Neural cell (in vitro differentiated cells): ENCODE measurements around the gene MED26. TPM values are rescaled to one million over a fixed set of nuclear protein-coding genes. Genes with fewer than 3 reads are reported as not detected.
A peak's percentile ranks its signal among the peaks of the same experiment; 100 is the strongest.

Experiments used
- H2AFZ ChIP-seq: fragments of 200-600, 300-800 bp; sonication (generic), shearing (Covaris generic); 2 replicates; pipeline ENCODE4 v1.6.0; 2014; ENCODE audit warnings: low read depth, mild to moderate bottlenecking, antibody characterized with exemption, low read length, moderate library complexity
- H3F3A ChIP-seq: fragments of 200-600 bp; shearing (Covaris generic); 2 replicates; pipeline ENCODE4 v1.6.1; 2016; ENCODE audit warnings: mild to moderate bottlenecking, moderate library complexity, mixed read lengths, antibody characterized with exemption, low read length; ENCODE audit not compliant: insufficient read depth, poor library complexity, severe bottlenecking
- H3K27ac ChIP-seq: fragments of 200-600, 300-800 bp; sonication (generic), shearing (Covaris generic); 2 replicates; pipeline ENCODE4 v1.5.1; 2014; ENCODE audit warnings: mild to moderate bottlenecking, low read length, moderate library complexity
- H3K27me3 ChIP-seq: fragments of 300-800, 200-600 bp; sonication (generic), shearing (Covaris generic); 2 replicates; pipeline ENCODE4 v1.6.0; 2014; ENCODE audit warnings: mild to moderate bottlenecking, low read depth, low read length, moderate library complexity; ENCODE audit not compliant: insufficient read depth
- H3K36me3 ChIP-seq: fragments of 300-800, 200-600 bp; sonication (generic), shearing (Covaris generic); 2 replicates; pipeline ENCODE4 v1.5.1; 2014; ENCODE audit warnings: mild to moderate bottlenecking, antibody characterized with exemption, low read length, moderate library complexity; ENCODE audit not compliant: insufficient read depth
- H3K4me2 ChIP-seq: fragments of 300-800, 200-600 bp; sonication (generic), shearing (Covaris generic); 2 replicates; pipeline ENCODE4 v1.6.0; 2014; ENCODE audit warnings: mild to moderate bottlenecking, low read length
- H3K4me3 ChIP-seq: fragments of 300-800, 200-600 bp; sonication (generic), shearing (Covaris generic); 2 replicates; pipeline ENCODE4 v1.5.1; 2014; ENCODE audit warnings: mild to moderate bottlenecking, low read length, moderate library complexity
- H3K79me2 ChIP-seq: fragments of 200-600 bp; shearing (Covaris generic); replicated peaks from 2 replicates; pipeline ENCODE4 v1.6.0; 2014; ENCODE audit warnings: mild to moderate bottlenecking, low read length, moderate library complexity; ENCODE audit not compliant: insufficient read depth
- H3K9ac ChIP-seq: fragments of 300-800, 200-600 bp; sonication (generic), shearing (Covaris generic); 2 replicates; pipeline ENCODE4 v1.6.1; 2016; ENCODE audit warnings: mild to moderate bottlenecking, low read length, mixed read lengths
- H3K9me2 ChIP-seq: fragments of 200-600 bp; shearing (Covaris generic); 2 replicates; pipeline ENCODE4 v1.6.1; 2016; ENCODE audit warnings: mild to moderate bottlenecking, low read length, mixed read lengths; ENCODE audit not compliant: insufficient read depth
- H3K9me3 ChIP-seq: fragments of 200-600, 300-800 bp; sonication (generic), shearing (Covaris generic); 2 replicates; pipeline ENCODE4 v1.6.1; 2016; ENCODE audit warnings: mild to moderate bottlenecking, mixed run types, low read length, moderate library complexity, mixed read lengths
- H4K20me1 ChIP-seq: fragments of 200-600 bp; shearing (Covaris generic); 2 replicates; pipeline ENCODE4 v1.6.1; 2016; ENCODE audit warnings: mild to moderate bottlenecking, mixed run types; ENCODE audit not compliant: insufficient read depth
- EP300 ChIP-seq: fragments of 450-650 bp; conservative IDR thresholded peaks from 2 replicates; pipeline ENCODE4 v1.6.1; 2014; ENCODE audit warnings: antibody characterized with exemption, mild to moderate bottlenecking, moderate library complexity; ENCODE audit not compliant: poor library complexity, severe bottlenecking
- EZH2 ChIP-seq: fragments of 200-600, 300-800 bp; shearing (Covaris generic), sonication (generic); IDR thresholded peaks from 2 replicates; pipeline ENCODE4 v1.6.1; 2014; ENCODE audit warnings: antibody characterized with exemption, low read length, borderline replicate concordance, mild to moderate bottlenecking; ENCODE audit not compliant: insufficient read depth, poor library complexity, severe bottlenecking
- MXI1 ChIP-seq: fragments of 450-650 bp; conservative IDR thresholded peaks from 2 replicates; pipeline ENCODE4 v1.6.1; 2014; ENCODE audit warnings: antibody characterized with exemption, mild to moderate bottlenecking; ENCODE audit not compliant: poor library complexity, severe bottlenecking
- POLR2AphosphoS5 ChIP-seq: IDR thresholded peaks from 2 replicates; pipeline ENCODE4 v1.6.1; 2012
- RAD21 ChIP-seq: fragments of 450-650 bp; conservative IDR thresholded peaks from 2 replicates; pipeline ENCODE4 v1.6.1; 2014; ENCODE audit warnings: antibody characterized with exemption, mild to moderate bottlenecking, moderate library complexity
- SMC3 ChIP-seq: fragments of 450-650 bp; conservative IDR thresholded peaks from 2 replicates; pipeline ENCODE4 v1.6.1; 2014; ENCODE audit warnings: antibody characterized with exemption, mild to moderate bottlenecking, moderate library complexity; ENCODE audit not compliant: poor library complexity
- TAF1 ChIP-seq: IDR thresholded peaks from 2 replicates; pipeline ENCODE4 v1.6.1; 2012; ENCODE audit warnings: low read depth
- polyA plus RNA-seq: library from polyadenylated mRNA; depleted of rRNA; stranded (reverse); fragments of >200 nt; gene quantifications from 2 replicates; pipeline ENCODE4 v1.2.3, GENCODE V29; 2014
- TF ChIP-seq, protein P1 (sequence below): IDR thresholded peaks from 2 replicates; pipeline ENCODE4 v1.6.1; 2012; ENCODE audit warnings: borderline replicate concordance
- TF ChIP-seq, protein P2 (sequence below): fragments of 450-650 bp; IDR thresholded peaks from 2 replicates; pipeline ENCODE4 v1.5.1; 2014; ENCODE audit warnings: antibody characterized with exemption, mild to moderate bottlenecking, moderate library complexity; ENCODE audit not compliant: poor library complexity, severe bottlenecking

MED26 gene
- polyA plus RNA-seq, 1 donor from 2014 or later = 4.2 TPM

DNA sequence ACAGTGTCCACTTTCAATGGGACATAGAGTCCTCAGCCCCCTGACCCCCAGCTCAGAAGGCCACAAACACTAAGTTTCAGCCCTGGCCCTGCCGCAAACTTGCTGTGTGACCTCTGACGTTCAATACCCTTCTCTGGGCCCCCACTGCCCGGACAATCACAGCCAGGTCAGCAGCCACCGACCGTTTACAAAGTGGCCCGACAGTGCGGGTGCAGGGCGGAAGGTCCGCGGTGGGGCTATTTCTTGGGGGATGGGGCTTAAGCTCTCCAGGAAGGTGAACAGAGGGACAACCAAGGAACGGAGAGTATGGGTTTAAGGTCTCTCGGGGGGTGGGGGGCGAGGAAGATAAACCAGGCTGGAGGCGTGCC is 31.4 kb upstream of the MED26 start:
- peak overlapping the region; percentile 93 for H3K4me3 ChIP-seq
- H3K9me3 ChIP-seq = no peaks in the 10 kb centered on the region
- H4K20me1 ChIP-seq = no peaks in the 10 kb centered on the region
- H3K9me2 ChIP-seq = no peaks in the 10 kb centered on the region
- H3K27ac ChIP-seq = peak overlapping the region; percentile 97
- H3K9ac ChIP-seq = peak overlapping the region; percentile 93
- no peaks in the 10 kb centered on the region for H3F3A ChIP-seq
- H2AFZ ChIP-seq = peak overlapping the region; percentile 95
- peaks cover 19% of the 10 kb centered on the region for H3K79me2 ChIP-seq
- peaks cover 12% of the 10 kb centered on the region for H3K27me3 ChIP-seq
- no peak for TF ChIP-seq EZH2
- peak; percentile 30 for TF ChIP-seq TAF1
- TF ChIP-seq SMC3 = no peak
- peak overlapping the region; percentile 98 for H3K4me2 ChIP-seq
- no peaks in the 10 kb centered on the region for H3K36me3 ChIP-seq

DNA sequence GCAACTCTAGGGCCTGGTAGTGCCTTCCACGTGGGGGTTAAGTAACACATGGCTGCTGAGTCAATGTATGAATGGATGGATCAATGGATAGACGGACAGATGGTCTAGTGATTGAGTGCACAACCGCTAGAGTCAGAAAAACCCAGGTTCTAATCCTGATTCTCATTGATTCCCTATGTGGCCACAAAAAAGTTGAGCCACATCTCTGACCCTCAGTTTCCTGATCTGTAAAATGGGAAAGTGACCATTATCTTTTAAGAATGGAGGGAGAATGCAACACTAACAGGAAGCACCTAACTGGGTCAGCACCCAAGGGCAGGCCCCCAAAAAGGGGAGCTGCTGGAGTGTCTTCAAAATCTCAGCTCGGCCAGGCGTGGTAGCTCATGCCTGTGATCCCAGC is 29.4 kb upstream of the MED26 start:
- H3K79me2 ChIP-seq = peaks cover 19% of the 10 kb centered on the region
- no peak overlapping the region for H3K27ac ChIP-seq
- H3K4me3 ChIP-seq = no peak overlapping the region
- H3K27me3 ChIP-seq = peaks cover 12% of the 10 kb centered on the region
- no peaks in the 10 kb centered on the region for H3K9me3 ChIP-seq
- H3F3A ChIP-seq = no peaks in the 10 kb centered on the region
- TF ChIP-seq SMC3 (no peak), MXI1 (no peak), RAD21 (no peak), POLR2AphosphoS5 (no peak), EZH2 (no peak), EP300 (no peak), TAF1 (no peak)
- TF ChIP-seq, protein P1, sequence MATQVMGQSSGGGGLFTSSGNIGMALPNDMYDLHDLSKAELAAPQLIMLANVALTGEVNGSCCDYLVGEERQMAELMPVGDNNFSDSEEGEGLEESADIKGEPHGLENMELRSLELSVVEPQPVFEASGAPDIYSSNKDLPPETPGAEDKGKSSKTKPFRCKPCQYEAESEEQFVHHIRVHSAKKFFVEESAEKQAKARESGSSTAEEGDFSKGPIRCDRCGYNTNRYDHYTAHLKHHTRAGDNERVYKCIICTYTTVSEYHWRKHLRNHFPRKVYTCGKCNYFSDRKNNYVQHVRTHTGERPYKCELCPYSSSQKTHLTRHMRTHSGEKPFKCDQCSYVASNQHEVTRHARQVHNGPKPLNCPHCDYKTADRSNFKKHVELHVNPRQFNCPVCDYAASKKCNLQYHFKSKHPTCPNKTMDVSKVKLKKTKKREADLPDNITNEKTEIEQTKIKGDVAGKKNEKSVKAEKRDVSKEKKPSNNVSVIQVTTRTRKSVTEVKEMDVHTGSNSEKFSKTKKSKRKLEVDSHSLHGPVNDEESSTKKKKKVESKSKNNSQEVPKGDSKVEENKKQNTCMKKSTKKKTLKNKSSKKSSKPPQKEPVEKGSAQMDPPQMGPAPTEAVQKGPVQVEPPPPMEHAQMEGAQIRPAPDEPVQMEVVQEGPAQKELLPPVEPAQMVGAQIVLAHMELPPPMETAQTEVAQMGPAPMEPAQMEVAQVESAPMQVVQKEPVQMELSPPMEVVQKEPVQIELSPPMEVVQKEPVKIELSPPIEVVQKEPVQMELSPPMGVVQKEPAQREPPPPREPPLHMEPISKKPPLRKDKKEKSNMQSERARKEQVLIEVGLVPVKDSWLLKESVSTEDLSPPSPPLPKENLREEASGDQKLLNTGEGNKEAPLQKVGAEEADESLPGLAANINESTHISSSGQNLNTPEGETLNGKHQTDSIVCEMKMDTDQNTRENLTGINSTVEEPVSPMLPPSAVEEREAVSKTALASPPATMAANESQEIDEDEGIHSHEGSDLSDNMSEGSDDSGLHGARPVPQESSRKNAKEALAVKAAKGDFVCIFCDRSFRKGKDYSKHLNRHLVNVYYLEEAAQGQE = no peak
- no peak overlapping the region for H2AFZ ChIP-seq
- no peaks in the 10 kb centered on the region for H3K36me3 ChIP-seq
- H3K9me2 ChIP-seq = no peaks in the 10 kb centered on the region
- no peak overlapping the region for H3K9ac ChIP-seq
- no peak overlapping the region for H3K4me2 ChIP-seq
- no peaks in the 10 kb centered on the region for H4K20me1 ChIP-seq

DNA sequence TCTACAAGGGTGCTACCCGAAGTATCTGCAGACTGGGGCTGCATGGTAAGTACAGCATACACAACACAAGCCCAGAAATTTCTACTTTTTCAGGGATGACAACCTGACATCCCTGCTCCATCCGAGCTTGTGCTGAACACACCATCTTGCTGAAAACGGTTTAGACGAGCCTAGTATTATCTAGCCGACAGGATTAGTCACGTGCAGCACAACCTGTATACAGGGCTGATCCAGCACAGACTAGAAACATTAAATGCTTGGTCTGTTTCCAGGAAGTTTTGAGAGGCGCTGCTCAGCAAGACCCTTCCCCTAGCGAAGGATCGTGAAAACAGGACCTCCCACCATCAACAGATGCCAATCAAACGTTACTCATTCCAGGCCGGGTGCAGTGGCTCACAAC is 27.7 kb upstream of the MED26 start:
- Histone ChIP-seq H3K27ac (no peak overlapping the region), H3K36me3 (no peaks in the 10 kb centered on the region), H3K79me2 (peaks cover 19% of the 10 kb centered on the region), H3F3A (no peaks in the 10 kb centered on the region), H3K27me3 (peaks cover 3% of the 10 kb centered on the region), H3K9ac (no peak overlapping the region), H4K20me1 (no peaks in the 10 kb centered on the region), H3K4me2 (no peak overlapping the region), H3K9me2 (no peaks in the 10 kb centered on the region), H2AFZ (no peak overlapping the region), H3K9me3 (no peaks in the 10 kb centered on the region), H3K4me3 (no peak overlapping the region)
- TF ChIP-seq RAD21 (no peak), POLR2AphosphoS5 (no peak), TAF1 (no peak), MXI1 (no peak), SMC3 (no peak), EZH2 (no peak), EP300 (no peak)
- TF ChIP-seq, protein P2, sequence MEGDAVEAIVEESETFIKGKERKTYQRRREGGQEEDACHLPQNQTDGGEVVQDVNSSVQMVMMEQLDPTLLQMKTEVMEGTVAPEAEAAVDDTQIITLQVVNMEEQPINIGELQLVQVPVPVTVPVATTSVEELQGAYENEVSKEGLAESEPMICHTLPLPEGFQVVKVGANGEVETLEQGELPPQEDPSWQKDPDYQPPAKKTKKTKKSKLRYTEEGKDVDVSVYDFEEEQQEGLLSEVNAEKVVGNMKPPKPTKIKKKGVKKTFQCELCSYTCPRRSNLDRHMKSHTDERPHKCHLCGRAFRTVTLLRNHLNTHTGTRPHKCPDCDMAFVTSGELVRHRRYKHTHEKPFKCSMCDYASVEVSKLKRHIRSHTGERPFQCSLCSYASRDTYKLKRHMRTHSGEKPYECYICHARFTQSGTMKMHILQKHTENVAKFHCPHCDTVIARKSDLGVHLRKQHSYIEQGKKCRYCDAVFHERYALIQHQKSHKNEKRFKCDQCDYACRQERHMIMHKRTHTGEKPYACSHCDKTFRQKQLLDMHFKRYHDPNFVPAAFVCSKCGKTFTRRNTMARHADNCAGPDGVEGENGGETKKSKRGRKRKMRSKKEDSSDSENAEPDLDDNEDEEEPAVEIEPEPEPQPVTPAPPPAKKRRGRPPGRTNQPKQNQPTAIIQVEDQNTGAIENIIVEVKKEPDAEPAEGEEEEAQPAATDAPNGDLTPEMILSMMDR = no peak
- TF ChIP-seq, protein P1 = no peak
